Activated CD4-positive, alpha-beta T cell treated with anti-CD3 and anti-CD28 coated beads, Interleukin-2, amount 10 ng/mL, durations not matched to agents 7 days and 5 days (primary cell): ENCODE data around the gene SERTM2. TPM values are rescaled to one million over a fixed set of nuclear protein-coding genes. Genes with fewer than 3 reads are reported as not detected.
"Not testable (repeated sequence)": the region's sequence is repeated elsewhere in the genome, so short reads cannot be mapped to it uniquely, and the experiment has no call there.

Experiments
- CTCF ChIA-PET: fragments of 350-600 bp; sonication (Branson Sonifier 250); formaldehyde crosslinking; loops from one replicate; lab custom pipeline; 2021; ENCODE audit warnings: antibody characterized with exemption; lab: Charles Lee
- POLR2A ChIA-PET: fragments of 350-600 bp; sonication (Branson Sonifier 250); formaldehyde crosslinking; loops from one replicate; lab custom pipeline; 2021; ENCODE audit warnings: antibody characterized with exemption; lab: Charles Lee
- DNase-seq: peaks from one replicate; pipeline ENCODE4 v3.0.0-alpha.2; 2020
- H3K27ac Mint-ChIP-seq: one replicate; pipeline ENCODE4 v1.8.0; 2021; ENCODE audit warnings: mild to moderate bottlenecking, moderate library complexity, mixed read lengths
- H3K27me3 Mint-ChIP-seq: one replicate; pipeline ENCODE4 v1.8.0; 2021; ENCODE audit warnings: mixed read lengths
- H3K36me3 Mint-ChIP-seq: one replicate; pipeline ENCODE4 v1.8.0; 2021; ENCODE audit warnings: low read depth, mixed read lengths
- H3K4me1 Mint-ChIP-seq: one replicate; pipeline ENCODE4 v1.8.0; 2021; ENCODE audit warnings: mixed read lengths
- H3K4me3 Mint-ChIP-seq: one replicate; pipeline ENCODE4 v1.8.0; 2021; ENCODE audit warnings: mild to moderate bottlenecking, moderate library complexity, mixed read lengths
- H3K9me3 Mint-ChIP-seq: one replicate; pipeline ENCODE4 v1.8.0; 2021; ENCODE audit warnings: mixed read lengths
- total RNA-seq, 2 experiments: library from RNA; stranded (reverse); gene quantifications; one replicate each; pipeline ENCODE4 v1.2.3, GENCODE V29; 2021

Gene SERTM2
- total RNA-seq, 2 experiments from 2014 or later = not detected

GRCh38 chrX:111506826-111507225 lies 4.6 kb upstream of the SERTM2 start:
- POLR2A ChIA-PET = no interaction called here
- no peaks in the 10 kb centered on the region for H3K9me3 Mint-ChIP-seq
- CTCF ChIA-PET = no interaction called here
- no peaks in the 10 kb centered on the region for H3K4me1 Mint-ChIP-seq
- no peak overlapping the region for H3K4me3 Mint-ChIP-seq
- no peak for DNase-seq
- peaks cover 5% of the 10 kb centered on the region for H3K27me3 Mint-ChIP-seq
- no peaks in the 10 kb centered on the region for H3K36me3 Mint-ChIP-seq
- H3K27ac Mint-ChIP-seq = no peak overlapping the region

- H3K27me3 Mint-ChIP-seq = peaks cover 7% of the 10 kb centered on the region
- H3K4me3 Mint-ChIP-seq = no peak overlapping the region
- H3K9me3 Mint-ChIP-seq = no peaks in the 10 kb centered on the region
- ChIA-PET CTCF (no interaction called here), POLR2A (no interaction called here)
- DNase-seq = no peak
- no peaks in the 10 kb centered on the region for H3K36me3 Mint-ChIP-seq
- no peaks in the 10 kb centered on the region for H3K4me1 Mint-ChIP-seq
- no peak overlapping the region for H3K27ac Mint-ChIP-seq
Observed at GRCh38 chrX:111507933-111508332, 3.5 kb upstream of the SERTM2 start.

- no peaks in the 10 kb centered on the region for H3K9me3 Mint-ChIP-seq
- CTCF ChIA-PET = interaction anchor here (0.9 kb wide), 1 partner anchor 19 kb away, joined by 3 read pairs; no protein-coding TSS in a partner anchor
- no peak overlapping the region for H3K27ac Mint-ChIP-seq
- POLR2A ChIA-PET = no interaction called here
- no peak overlapping the region for H3K4me3 Mint-ChIP-seq
- no peaks in the 10 kb centered on the region for H3K36me3 Mint-ChIP-seq
- H3K4me1 Mint-ChIP-seq = no peaks in the 10 kb centered on the region
- no peak for DNase-seq
- H3K27me3 Mint-ChIP-seq = peaks cover 6% of the 10 kb centered on the region
Observed at GRCh38 chrX:111515298-111515697, 3.9 kb downstream of the SERTM2 start.

GRCh38 chrX:111518667-111519066 lies 7.2 kb downstream of the SERTM2 start:
- Mint-ChIP-seq H3K4me1 (no peaks in the 10 kb centered on the region), H3K27ac (no peak overlapping the region), H3K9me3 (no peaks in the 10 kb centered on the region), H3K27me3 (no peaks in the 10 kb centered on the region), H3K36me3 (no peaks in the 10 kb centered on the region), H3K4me3 (no peak overlapping the region)
- ChIA-PET POLR2A (no interaction called here), CTCF (no interaction called here)
- no peak for DNase-seq

- Mint-ChIP-seq H3K4me3 (no peak overlapping the region), H3K27me3 (no peaks in the 10 kb centered on the region), H3K36me3 (no peaks in the 10 kb centered on the region), H3K27ac (no peak overlapping the region), H3K4me1 (no peaks in the 10 kb centered on the region), H3K9me3 (no peaks in the 10 kb centered on the region)
- CTCF ChIA-PET = no interaction called here
- DNase-seq = no peak
- POLR2A ChIA-PET = no interaction called here
Observed at GRCh38 chrX:111519215-111519614, 7.8 kb downstream of the SERTM2 start.

GRCh38 chrX:111520506-111520905 lies 9.1 kb downstream of the SERTM2 start:
- no peak overlapping the region for H3K27ac Mint-ChIP-seq
- H3K4me3 Mint-ChIP-seq = no peak overlapping the region
- no peaks in the 10 kb centered on the region for H3K4me1 Mint-ChIP-seq
- no peaks in the 10 kb centered on the region for H3K36me3 Mint-ChIP-seq
- ChIA-PET POLR2A (no interaction called here), CTCF (interaction anchor here (0.6 kb wide), 1 partner anchor 86 kb away, joined by 4 read pairs; no protein-coding TSS in a partner anchor)
- H3K27me3 Mint-ChIP-seq = no peaks in the 10 kb centered on the region
- no peaks in the 10 kb centered on the region for H3K9me3 Mint-ChIP-seq
- DNase-seq = no peak

- H3K4me1 Mint-ChIP-seq = no peaks in the 10 kb centered on the region
- no peaks in the 10 kb centered on the region for H3K27me3 Mint-ChIP-seq
- ChIA-PET POLR2A (no interaction called here), CTCF (no interaction called here)
- H3K9me3 Mint-ChIP-seq = no peaks in the 10 kb centered on the region
- no peaks in the 10 kb centered on the region for H3K36me3 Mint-ChIP-seq
- no peak overlapping the region for H3K4me3 Mint-ChIP-seq
- H3K27ac Mint-ChIP-seq = no peak overlapping the region
- no peak for DNase-seq
Observed at GRCh38 chrX:111521169-111521568, 9.7 kb downstream of the SERTM2 start.

GRCh38 chrX:111543212-111543741 lies 31.8 kb downstream of the SERTM2 start:
- H3K27me3 Mint-ChIP-seq = no peaks in the 10 kb centered on the region
- H3K27ac Mint-ChIP-seq = no peak overlapping the region
- CTCF ChIA-PET = no interaction called here
- POLR2A ChIA-PET = no interaction called here
- H3K36me3 Mint-ChIP-seq = no peaks in the 10 kb centered on the region
- H3K4me3 Mint-ChIP-seq = no peak overlapping the region
- DNase-seq = no peak
- H3K9me3 Mint-ChIP-seq = no peaks in the 10 kb centered on the region
- H3K4me1 Mint-ChIP-seq = no peaks in the 10 kb centered on the region

GRCh38 chrX:111549235-111549634 lies 37.8 kb downstream of the SERTM2 start:
- DNase-seq, CTCF ChIA-PET, POLR2A ChIA-PET, H3K27me3 Mint-ChIP-seq, H3K4me1 Mint-ChIP-seq, H3K4me3 Mint-ChIP-seq, H3K36me3 Mint-ChIP-seq, H3K27ac Mint-ChIP-seq, H3K9me3 Mint-ChIP-seq: not testable (repeated sequence)

GRCh38 chrX:111555406-111555958 lies 44.0 kb downstream of the SERTM2 start:
- POLR2A ChIA-PET = no interaction called here
- Mint-ChIP-seq H3K4me1 (no peaks in the 10 kb centered on the region), H3K27me3 (no peaks in the 10 kb centered on the region), H3K36me3 (no peaks in the 10 kb centered on the region), H3K9me3 (no peaks in the 10 kb centered on the region), H3K27ac (no peak overlapping the region), H3K4me3 (no peak overlapping the region)
- DNase-seq = no peak
- CTCF ChIA-PET = no interaction called here

- no peak for DNase-seq
- Mint-ChIP-seq H3K4me3 (no peak overlapping the region), H3K9me3 (no peaks in the 10 kb centered on the region), H3K27me3 (no peaks in the 10 kb centered on the region), H3K4me1 (no peaks in the 10 kb centered on the region), H3K36me3 (no peaks in the 10 kb centered on the region), H3K27ac (no peak overlapping the region)
- CTCF ChIA-PET = no interaction called here
- POLR2A ChIA-PET = no interaction called here
Observed at GRCh38 chrX:111560801-111561200, 49.4 kb downstream of the SERTM2 start.

- H3K27ac Mint-ChIP-seq = no peak overlapping the region
- H3K27me3 Mint-ChIP-seq = no peaks in the 10 kb centered on the region
- H3K36me3 Mint-ChIP-seq = no peaks in the 10 kb centered on the region
- POLR2A ChIA-PET = no interaction called here
- no peak for DNase-seq
- CTCF ChIA-PET = no interaction called here
- no peaks in the 10 kb centered on the region for H3K9me3 Mint-ChIP-seq
- H3K4me1 Mint-ChIP-seq = no peaks in the 10 kb centered on the region
- H3K4me3 Mint-ChIP-seq = no peak overlapping the region
Observed at GRCh38 chrX:111561851-111562250, 50.4 kb downstream of the SERTM2 start.

- Mint-ChIP-seq H3K27me3 (no peaks in the 10 kb centered on the region), H3K9me3 (no peaks in the 10 kb centered on the region), H3K27ac (no peak overlapping the region), H3K36me3 (no peaks in the 10 kb centered on the region), H3K4me1 (no peaks in the 10 kb centered on the region), H3K4me3 (no peak overlapping the region)
- DNase-seq = no peak
- CTCF ChIA-PET = no interaction called here
- POLR2A ChIA-PET = no interaction called here
Observed at GRCh38 chrX:111567542-111568255, 56.3 kb downstream of the SERTM2 start.
